AG04450 (cell line): Measurements from ENCODE around the gene GID4. TPM values are rescaled to one million over a fixed set of nuclear protein-coding genes. Genes with fewer than 3 reads are reported as not detected.

Source experiments
- CTCF ChIA-PET: fragments of 300-600, 350-600 bp; formaldehyde crosslinking; extraction: SDS; loops from one replicate; lab custom pipeline; 2022; ENCODE audit warnings: antibody characterized with exemption, inconsistent platforms; lab: Charles Lee
- POLR2A ChIA-PET: fragments of 350-600 bp; formaldehyde crosslinking; extraction: SDS; loops from one replicate; lab custom pipeline; 2021; ENCODE audit warnings: antibody characterized with exemption, inconsistent platforms; lab: Yijun Ruan, JAX
- DNase-seq: peaks from one replicate; pipeline ENCODE4 v3.0.0-alpha.2; 2011; ENCODE audit warnings: low read depth, low spot score
- H3K27ac ChIP-seq: one replicate; pipeline ENCODE4 v1.5.1; 2012; ENCODE audit warnings: low read depth, low read length, control low read depth
- H3K27me3 ChIP-seq: one replicate; pipeline ENCODE4 v1.6.0; 2012; ENCODE audit warnings: low read length; ENCODE audit not compliant: control insufficient read depth, insufficient read depth
- H3K4me3 ChIP-seq: 2 replicates; pipeline ENCODE4 v1.5.1; 2011; ENCODE audit warnings: mild to moderate bottlenecking, low read depth, low read length, control low read depth
- H3K9me3 ChIP-seq: 2 replicates; pipeline ENCODE4 v1.5.1; 2012; ENCODE audit warnings: low read length; ENCODE audit not compliant: control insufficient read depth, insufficient read depth
- CTCF ChIP-seq: IDR thresholded peaks from 2 replicates; pipeline ENCODE4 v1.5.1; 2011; ENCODE audit warnings: low read depth, low read length, control low read depth, inconsistent platforms
- polyA plus RNA-seq: library from polyadenylated mRNA; depleted of rRNA; stranded (reverse); fragments of >200 nt; gene quantifications from 2 replicates; pipeline ENCODE4 v1.2.3, GENCODE V29; 2011

Gene GID4
- polyA plus RNA-seq, 1 experiment = 7.6 TPM

GRCh38 chr17:18071751-18072150 is 32.5 kb downstream of the GID4 start:
- ChIA-PET POLR2A (no interaction called here), CTCF (no interaction called here)
- no peak overlapping the region for H3K4me3 ChIP-seq
- H3K9me3 ChIP-seq = no peaks in the 10 kb centered on the region
- no peaks in the 10 kb centered on the region for H3K27me3 ChIP-seq
- TF ChIP-seq CTCF = no peak
- no peak for DNase-seq
- H3K27ac ChIP-seq = no peak overlapping the region

- ChIA-PET CTCF (interaction anchor here (0.6 kb wide), 1 partner anchor 259 kb away, joined by 3 read pairs; no protein-coding TSS in a partner anchor), POLR2A (no interaction called here)
- Histone ChIP-seq H3K4me3 (no peak overlapping the region), H3K9me3 (no peaks in the 10 kb centered on the region), H3K27ac (no peak overlapping the region), H3K27me3 (peaks cover 3% of the 10 kb centered on the region)
- DNase-seq = no peak
- TF ChIP-seq CTCF = no peak
Observed at GRCh38 chr17:18074566-18075272, 35.5 kb downstream of the GID4 start.

- TF ChIP-seq CTCF = no peak
- Histone ChIP-seq H3K27ac (no peak overlapping the region), H3K9me3 (no peaks in the 10 kb centered on the region), H3K27me3 (peaks cover 3% of the 10 kb centered on the region), H3K4me3 (no peak overlapping the region)
- POLR2A ChIA-PET = no interaction called here
- CTCF ChIA-PET = no interaction called here
- no peak for DNase-seq
Observed at GRCh38 chr17:18076936-18077335, 37.7 kb downstream of the GID4 start.

DNA sequence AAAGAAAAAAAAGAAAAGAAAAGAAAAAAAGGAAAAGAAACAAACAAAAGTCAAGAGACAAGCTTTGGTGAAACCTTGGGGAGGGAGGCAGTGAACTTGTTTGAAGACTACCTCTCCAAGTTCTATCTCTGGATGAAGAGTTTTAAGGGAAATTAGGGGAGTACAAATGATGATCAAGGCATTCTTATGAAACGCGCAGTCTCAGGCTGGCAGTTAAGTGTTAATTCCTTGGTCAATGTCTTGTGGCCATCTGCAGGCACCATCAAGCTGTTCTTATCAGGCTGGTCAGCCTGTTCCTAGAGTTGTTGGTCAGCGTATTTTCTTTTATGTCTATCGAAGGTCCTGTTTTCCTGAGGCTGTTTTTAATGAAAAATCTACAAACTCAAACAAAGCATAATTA is 40.3 kb downstream of the GID4 start:
- no peaks in the 10 kb centered on the region for H3K9me3 ChIP-seq
- no peak overlapping the region for H3K27ac ChIP-seq
- no peak overlapping the region for H3K4me3 ChIP-seq
- no peak for DNase-seq
- TF ChIP-seq CTCF = no peak
- POLR2A ChIA-PET = no interaction called here
- CTCF ChIA-PET = no interaction called here
- H3K27me3 ChIP-seq = peaks cover 3% of the 10 kb centered on the region

GRCh38 chr17:18084256-18084655 is 45.0 kb downstream of the GID4 start:
- CTCF ChIA-PET = no interaction called here
- POLR2A ChIA-PET = no interaction called here
- Histone ChIP-seq H3K4me3 (no peak overlapping the region), H3K27me3 (no peaks in the 10 kb centered on the region), H3K9me3 (no peaks in the 10 kb centered on the region), H3K27ac (no peak overlapping the region)
- no peak for DNase-seq
- no peak for TF ChIP-seq CTCF
